ENCODE results near the gene AUTS2. TPM values are rescaled to one million over a fixed set of nuclear protein-coding genes. Genes with fewer than 3 reads are reported as not detected.

The AUTS2 gene
- total RNA-seq, 1 experiment from 2014 or later, result 256 TPM

DNA sequence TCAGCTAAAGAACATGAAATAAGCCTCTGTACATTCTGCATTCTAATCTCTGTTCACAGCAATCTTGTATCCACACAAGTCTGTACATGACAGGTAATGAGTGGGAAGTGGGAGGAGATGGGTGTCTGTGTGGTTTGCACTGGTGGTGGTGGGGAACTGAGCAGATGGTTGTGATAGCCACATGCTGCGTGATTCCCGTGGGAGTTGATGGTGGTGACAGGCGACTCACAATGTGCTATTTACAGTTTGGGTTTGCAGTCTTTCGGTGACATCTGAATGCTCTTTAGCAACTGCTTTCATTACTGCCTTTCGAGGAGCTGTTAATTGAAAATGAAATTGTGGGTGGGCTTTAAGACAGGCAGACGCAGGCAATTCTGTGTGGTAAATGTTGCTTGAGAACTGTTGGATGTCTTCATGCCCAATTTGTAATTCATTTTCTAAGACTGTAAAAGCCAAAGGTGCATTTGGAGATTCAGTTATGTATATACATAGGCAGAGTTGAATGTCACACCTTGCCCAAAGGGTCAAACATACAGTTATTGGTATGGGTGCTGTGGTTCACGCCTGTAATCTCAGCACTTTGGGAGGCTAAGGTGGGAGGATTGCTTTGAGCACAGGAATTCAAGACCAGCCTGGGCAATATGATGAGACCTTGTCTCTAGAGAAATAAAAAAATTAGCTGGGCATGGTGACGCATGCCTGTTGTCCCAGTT lies 308.2 kb downstream of the AUTS2 start:
- Histone ChIP-seq H2AFZ (ENCODE audit: low read length) (no peak overlapping the region), H3K79me1 (ENCODE audit: insufficient read depth, low read depth, low read length, poor library complexity, severe bottlenecking) (no peaks in the 10 kb centered on the region), H3K4me1 (ENCODE audit: insufficient read depth, low read length) (no peaks in the 10 kb centered on the region), H3K23me2 (ENCODE audit: insufficient read length, low read depth, low read length, poor library complexity, severe bottlenecking) (no peaks in the 10 kb centered on the region), H3K18ac (ENCODE audit: insufficient read length, low read depth, low read length) (no peak overlapping the region), H3K4me2 (ENCODE audit: insufficient read depth, insufficient read length, low read length) (no peak overlapping the region), H3K9me3 (ENCODE audit: control insufficient read depth, low read depth, low read length) (no peaks in the 10 kb centered on the region), H3K79me2 (ENCODE audit: insufficient read depth, low read length) (no peaks in the 10 kb centered on the region), H2AK5ac (ENCODE audit: insufficient read length, low read length) (no peak overlapping the region), H3T11ph (ENCODE audit: low read length) (no peak overlapping the region), H2BK20ac (ENCODE audit: low read depth, low read length, poor library complexity, severe bottlenecking) (no peak overlapping the region), H4K20me1 (ENCODE audit: control insufficient read depth, insufficient read depth, insufficient read length) (no peaks in the 10 kb centered on the region), H2BK12ac (ENCODE audit: insufficient read length, low read depth, low read length) (no peak overlapping the region), H3K27me3 (ENCODE audit: insufficient read depth, low read length) (no peaks in the 10 kb centered on the region), H3K23ac (ENCODE audit: insufficient read length, low read depth, low read length) (no peak overlapping the region), H4K8ac (replicated peaks; ENCODE audit: insufficient read length, low read depth, low read length) (no peak overlapping the region), H3K14ac (ENCODE audit: insufficient read depth, low read length) (no peak overlapping the region), H3K4ac (ENCODE audit: low read depth, low read length) (no peak overlapping the region), H2BK120ac (ENCODE audit: low read depth, low read length, poor library complexity, severe bottlenecking) (no peak overlapping the region), H4K91ac (ENCODE audit: insufficient read length, low read depth, low read length) (no peak overlapping the region), H2BK5ac (ENCODE audit: insufficient read length, low read length) (no peak overlapping the region), H4K5ac (ENCODE audit: insufficient read length, low read depth, low read length) (no peak overlapping the region), H3K9ac (ENCODE audit: extremely low read depth, insufficient read length, low read length) (no peak overlapping the region), H3K56ac (ENCODE audit: insufficient read length, low read depth, low read length) (no peak overlapping the region), H3K27ac (ENCODE audit: insufficient read length, low read depth, low read length) (no peak overlapping the region), H2BK15ac (ENCODE audit: low read depth, low read length) (no peak overlapping the region)
- Mint-ChIP-seq H3K4me1 (no peaks in the 10 kb centered on the region), H3K4me3 (no peak overlapping the region), H3K9me3 (peaks cover 2% of the 10 kb centered on the region in 2 experiments; a peak in 4 of 5 replicates), H3K27me3 (ENCODE audit: low read depth) (no peaks in the 10 kb centered on the region; the same call in 1 of the 2 replicates), H3K36me3 (ENCODE audit: insufficient read depth in 1 of 3, low read depth in 3 of 3) (peaks cover 0 to 7% (median 0%) of the 10 kb centered on the region in 3 experiments; a peak in 1 of 7 replicates), H3K27ac (0 out of 7 replicates have a peak overlapping the region, but pooled peaks of 1 of the 3 experiments have one; percentile 45)
- no CpG with 5 or more reads among the region's 8 CpGs for WGBS (ENCODE audit: extremely low coverage, insufficient read length, low lambda C conversion rate)
- no peak for DNase-seq
- TF ChIP-seq, protein P1, sequence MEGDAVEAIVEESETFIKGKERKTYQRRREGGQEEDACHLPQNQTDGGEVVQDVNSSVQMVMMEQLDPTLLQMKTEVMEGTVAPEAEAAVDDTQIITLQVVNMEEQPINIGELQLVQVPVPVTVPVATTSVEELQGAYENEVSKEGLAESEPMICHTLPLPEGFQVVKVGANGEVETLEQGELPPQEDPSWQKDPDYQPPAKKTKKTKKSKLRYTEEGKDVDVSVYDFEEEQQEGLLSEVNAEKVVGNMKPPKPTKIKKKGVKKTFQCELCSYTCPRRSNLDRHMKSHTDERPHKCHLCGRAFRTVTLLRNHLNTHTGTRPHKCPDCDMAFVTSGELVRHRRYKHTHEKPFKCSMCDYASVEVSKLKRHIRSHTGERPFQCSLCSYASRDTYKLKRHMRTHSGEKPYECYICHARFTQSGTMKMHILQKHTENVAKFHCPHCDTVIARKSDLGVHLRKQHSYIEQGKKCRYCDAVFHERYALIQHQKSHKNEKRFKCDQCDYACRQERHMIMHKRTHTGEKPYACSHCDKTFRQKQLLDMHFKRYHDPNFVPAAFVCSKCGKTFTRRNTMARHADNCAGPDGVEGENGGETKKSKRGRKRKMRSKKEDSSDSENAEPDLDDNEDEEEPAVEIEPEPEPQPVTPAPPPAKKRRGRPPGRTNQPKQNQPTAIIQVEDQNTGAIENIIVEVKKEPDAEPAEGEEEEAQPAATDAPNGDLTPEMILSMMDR (conservative IDR thresholded peaks at IDR 0.05), result no peak

All from H9 (cell line).